Measurements from ENCODE around the gene TANGO6.
"Not testable (repeated sequence)": the region's sequence is repeated elsewhere in the genome, so short reads cannot be mapped to it uniquely, and the experiment has no call there.

The TANGO6 gene

DNA sequence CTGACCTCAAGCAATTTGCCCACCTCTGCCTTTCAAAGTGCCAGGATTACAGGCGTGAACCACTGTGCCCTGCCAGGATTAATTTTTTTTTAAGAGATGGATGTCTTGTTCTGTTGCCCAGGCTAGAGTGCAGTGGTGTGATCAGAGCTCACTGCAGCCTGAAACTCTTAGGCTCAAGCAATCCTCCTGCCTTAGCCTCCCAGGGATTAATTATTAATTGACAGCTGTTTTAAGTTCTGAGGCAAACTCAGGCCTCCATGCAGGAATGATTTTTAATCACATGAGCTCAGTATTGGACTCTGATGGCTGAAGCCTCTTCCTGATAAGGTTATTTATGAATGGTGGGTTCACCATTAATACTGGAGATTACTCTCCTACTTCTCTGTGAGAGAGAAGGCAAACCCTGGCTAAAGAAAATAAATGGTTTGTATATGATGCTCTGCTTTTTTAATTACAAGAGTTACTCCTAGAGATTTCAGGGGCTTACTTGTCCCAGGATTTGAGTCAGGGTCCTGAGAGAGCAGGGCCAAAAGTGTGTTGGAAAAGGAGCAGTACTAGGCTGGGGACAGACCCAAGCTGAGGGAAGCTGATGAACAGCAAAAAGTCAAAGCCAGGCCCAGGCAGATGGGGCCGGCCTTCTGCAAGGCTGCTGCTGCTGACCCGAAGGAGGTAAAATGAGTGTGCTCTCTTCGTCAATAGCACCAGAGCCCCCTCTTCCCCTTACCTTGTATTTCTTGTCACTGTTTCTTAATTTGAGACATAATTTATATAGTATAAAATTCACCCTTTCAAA lies 205.2 kb downstream of the TANGO6 start:
- DNase-seq (ENCODE audit: insufficient read length, low spot score), result no peak
- FAIRE-seq, result no peak

DNA sequence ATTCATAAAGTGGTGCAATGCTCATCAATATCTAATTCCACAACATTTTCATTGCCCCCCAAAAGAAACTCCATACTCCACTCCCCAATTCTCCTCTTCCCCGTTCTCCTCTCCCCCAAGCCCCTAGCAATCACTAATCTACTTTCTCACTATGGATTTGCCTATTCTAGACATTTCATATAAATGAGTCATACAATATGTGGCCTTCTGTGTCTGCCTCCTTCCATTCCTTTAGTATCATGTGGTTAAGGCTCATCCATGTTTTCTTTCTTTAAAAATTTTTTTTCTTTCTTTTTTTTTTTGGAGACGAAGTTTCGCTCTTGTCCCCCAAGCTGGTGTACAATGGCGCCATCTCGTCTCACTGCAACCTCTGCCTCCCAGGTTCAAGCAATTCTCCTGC lies 205.8 kb downstream of the TANGO6 start:
- DNase-seq (ENCODE audit: insufficient read length, low spot score) (peak; percentile 61), FAIRE-seq (no peak)

DNA sequence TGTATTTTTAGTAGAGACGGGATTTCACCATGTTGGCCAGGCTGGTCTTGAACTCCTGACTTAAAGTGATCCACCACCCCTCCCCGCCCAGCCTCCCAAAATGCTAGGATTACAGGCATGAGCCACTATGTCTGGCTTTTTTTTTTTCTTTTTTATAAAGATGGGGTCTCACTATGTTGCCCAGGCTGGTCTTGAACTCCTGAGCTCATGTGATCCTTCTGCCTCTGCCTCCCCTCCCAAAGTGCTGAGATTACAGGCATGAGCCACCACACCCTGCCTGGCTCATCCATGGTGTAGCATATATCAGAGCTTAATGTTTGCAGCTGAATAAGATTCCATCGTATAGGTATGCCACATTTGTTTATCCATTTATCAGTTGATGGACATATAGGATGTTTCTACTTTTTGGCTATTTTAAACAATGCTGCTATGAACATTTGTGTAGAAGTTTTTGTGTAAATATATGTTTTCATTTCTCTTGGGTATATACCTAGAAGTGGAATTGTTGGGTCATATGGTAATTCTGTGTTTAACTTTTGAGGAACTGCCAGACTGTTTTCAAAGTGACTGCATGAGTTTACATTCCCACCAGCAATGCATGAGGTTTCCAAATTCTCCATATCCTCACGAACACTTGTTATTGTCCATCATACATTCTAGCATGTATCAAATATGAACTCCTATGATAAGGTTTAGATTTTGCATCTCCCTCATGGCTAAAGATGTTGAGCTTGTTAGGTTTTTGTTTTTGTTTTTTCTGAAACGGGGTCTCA lies 206.5 kb downstream of the TANGO6 start:
- no peak for DNase-seq (ENCODE audit: insufficient read length, low spot score)
- no peak for FAIRE-seq

DNA sequence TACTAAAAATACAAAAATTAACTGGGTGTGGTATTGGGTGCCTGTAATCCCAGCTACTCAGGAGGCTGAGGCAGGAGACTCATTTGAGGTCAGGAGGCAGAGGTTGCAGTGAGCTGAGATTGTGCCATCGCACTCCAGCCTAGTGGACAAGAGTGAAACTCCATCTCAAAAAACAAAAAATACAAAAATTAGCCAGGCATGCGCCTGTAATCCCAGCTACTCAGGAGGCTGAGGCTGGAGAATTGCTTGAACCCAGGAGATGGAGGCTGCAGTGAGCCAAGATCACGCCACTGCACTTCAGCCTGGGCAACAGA lies 208.1 kb downstream of the TANGO6 start:
- DNase-seq (ENCODE audit: insufficient read length, low spot score); FAIRE-seq: not testable (repeated sequence)

DNA sequence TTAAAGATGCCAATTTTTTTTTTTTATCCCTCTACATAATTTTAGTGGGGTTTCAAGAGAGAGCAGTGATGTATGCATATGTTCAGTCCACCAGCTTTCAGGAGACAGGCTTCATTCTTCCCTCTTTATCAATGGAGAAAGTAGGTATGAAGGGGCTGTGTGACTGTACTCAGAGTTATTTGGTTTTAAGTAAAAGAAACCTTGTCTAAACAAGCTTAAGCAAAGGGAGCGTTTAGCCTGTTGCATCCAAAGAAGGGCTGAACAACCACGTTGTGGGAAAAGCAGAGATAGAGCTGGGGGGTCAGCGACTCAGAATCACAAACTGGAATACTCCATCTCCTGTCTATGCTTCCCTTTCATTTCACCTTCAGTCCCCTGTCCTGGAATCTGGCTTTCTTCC lies 211.7 kb downstream of the TANGO6 start:
- no peak for DNase-seq (ENCODE audit: insufficient read length, low spot score)
- FAIRE-seq, result no peak

DNA sequence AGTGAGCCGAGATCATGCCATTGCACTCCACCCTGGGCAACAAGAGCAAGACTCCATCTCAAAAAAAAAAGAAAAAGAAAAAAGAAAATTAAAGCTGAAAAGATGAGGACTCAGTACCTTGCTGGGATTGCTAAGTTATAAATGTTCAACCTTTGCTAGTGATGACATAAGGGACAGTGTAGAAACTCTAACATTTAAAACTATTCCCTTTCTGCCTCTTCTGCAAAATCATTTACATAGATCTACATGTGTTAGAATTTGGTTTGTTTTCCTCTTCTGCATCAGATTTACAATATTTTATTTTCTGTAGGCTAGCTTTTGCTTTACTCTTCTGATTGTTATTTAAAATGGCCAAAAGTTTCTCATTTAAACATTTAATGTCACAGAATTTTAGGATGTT lies 212.6 kb downstream of the TANGO6 start:
- FAIRE-seq, result no peak
- DNase-seq (ENCODE audit: insufficient read length, low spot score), result no peak

DNA sequence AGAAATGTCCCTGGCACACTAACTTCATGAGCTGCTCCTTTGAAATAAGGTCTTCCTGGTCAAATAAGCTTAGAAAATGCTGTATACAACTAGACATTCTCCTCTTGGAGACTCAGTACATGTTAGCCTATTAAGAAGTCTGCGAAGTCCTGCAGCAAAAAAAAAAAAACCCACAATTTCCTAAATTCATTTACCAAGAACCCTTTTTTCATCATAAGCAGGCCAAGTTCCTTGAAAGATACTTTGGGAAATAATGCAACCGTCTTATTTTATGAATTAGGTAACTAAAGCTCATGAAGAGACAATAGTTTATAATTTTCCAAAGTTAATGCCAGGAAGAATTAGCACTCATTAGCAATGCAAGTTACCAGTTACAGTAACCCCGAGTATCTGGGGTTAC lies 213.1 kb downstream of the TANGO6 start:
- FAIRE-seq (no peak), DNase-seq (ENCODE audit: insufficient read length, low spot score) (no peak)

DNA sequence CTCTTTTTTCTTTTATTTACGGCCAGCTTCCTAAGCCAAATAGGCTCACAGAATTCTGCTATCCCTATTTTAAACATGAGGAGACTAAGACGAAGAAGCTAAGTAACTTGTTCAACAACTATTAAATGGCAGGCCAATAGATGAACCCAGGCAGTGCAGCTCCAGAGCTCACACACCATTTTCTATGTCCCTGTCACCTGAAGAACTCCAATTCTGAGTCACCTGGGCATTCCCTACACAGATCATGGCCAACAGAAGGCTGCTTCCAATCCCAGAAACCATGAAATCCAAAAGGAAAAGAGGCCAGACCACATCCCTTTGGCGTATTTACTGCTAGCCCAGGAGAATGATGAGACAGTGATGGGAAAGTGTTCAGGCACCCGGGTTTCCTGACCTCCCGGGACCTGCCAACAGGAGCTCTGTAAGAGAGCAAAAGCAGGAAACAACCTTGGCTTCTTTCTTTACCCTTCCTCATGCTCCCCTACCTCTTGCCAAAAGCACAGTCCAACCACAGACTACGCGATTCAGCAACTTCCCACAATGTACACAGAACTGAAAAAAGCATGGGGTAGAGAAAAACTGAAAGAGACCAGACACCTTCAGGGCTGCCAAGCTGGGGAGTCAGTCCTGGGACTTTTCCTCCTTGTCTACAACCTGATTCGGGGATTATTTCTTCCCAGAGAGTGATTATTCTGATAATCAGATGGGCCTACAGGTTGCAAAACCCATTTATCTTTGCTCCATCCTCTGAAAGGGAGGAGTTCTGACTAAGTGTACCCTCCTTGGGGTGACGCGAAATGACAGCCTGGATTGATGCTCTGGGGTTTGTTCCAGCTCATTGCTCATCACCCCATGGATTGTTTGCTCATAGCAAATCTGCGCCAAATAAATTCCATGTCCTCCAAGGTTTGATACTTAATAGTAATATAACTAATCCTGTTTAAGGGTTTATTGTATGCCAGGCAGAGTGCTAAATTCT lies 214.4 kb downstream of the TANGO6 start:
- FAIRE-seq, result peak; percentile 82
- peak; percentile 82 for DNase-seq (ENCODE audit: insufficient read length, low spot score)

DNA sequence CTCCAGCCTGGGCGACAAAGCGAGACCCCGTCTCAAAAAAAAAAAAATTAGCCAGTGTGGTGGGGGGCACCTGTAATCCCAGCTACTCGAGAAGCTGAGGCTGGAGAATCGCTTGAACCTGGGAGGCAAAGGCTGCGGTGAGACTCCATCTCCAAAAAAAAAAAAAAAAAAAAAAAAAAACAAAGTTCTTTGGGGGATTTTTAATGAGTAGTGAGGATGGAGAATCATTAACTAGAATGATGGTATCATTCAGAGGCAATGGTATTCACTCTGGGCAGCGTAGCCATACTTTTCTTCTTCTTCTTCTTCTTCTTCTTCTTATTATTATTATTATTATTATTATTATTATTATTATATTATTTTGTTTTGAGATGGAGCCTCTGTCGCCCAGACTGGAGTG lies 220.2 kb downstream of the TANGO6 start:
- DNase-seq (ENCODE audit: insufficient read length, low spot score); FAIRE-seq: not testable (repeated sequence)

DNA sequence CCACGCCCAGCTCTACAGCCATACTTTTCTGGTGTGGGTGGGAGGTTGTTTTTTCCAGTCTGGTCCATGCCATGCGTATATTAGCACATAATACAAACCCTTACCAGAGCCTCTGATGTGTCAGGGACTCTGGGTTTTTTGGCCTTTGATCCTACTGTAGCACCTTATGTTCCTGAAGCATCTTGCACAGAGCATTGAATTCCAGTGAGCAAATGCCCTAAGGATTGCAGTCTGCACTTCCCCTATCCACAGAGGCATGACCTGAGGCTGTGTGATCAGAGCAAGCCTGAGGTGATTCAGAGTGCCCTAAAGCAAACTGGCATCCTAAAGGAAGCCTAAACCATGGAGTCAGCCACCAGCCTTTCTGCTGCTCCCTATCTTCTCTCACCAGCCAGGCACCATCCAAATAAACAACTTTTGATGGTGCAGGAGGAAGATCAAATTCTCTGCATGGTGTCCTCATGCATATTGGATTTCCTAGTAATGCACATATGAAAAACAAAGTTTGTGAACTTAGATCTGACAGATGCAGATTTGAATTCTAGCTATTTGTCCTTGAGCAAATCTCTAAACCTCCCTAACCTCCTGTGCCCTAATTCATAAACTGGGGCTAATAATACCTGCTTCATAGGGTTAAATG lies 220.9 kb downstream of the TANGO6 start:
- peak; percentile 45 for DNase-seq (ENCODE audit: insufficient read length, low spot score)
- no peak for FAIRE-seq

DNA sequence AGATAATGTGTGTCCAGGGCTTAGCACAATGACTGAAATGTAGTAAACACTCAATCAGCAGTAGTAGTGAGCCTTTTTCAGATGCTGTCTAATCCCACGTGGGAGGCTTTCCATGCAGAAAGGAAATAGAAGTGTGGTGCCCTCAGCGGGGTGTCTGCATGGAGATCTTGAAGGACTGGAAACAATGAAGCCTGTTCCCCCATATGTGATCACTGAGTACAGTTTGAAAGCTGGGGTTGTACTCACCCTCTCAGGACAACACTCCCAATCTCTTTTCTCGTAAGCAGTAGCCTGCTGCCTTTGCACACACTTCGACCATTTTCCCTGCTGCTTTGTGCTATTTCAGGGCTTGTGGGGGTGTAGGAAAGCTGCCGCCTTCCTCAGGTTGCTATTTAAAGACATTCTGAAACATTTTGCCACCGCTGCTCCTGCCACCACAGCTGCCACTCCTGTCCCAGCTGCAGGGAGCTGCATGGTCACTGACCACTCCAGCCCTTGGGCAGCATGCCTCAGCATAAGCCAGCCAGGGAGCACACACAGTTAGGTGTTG lies 221.5 kb downstream of the TANGO6 start:
- no peak for FAIRE-seq
- DNase-seq (ENCODE audit: insufficient read length, low spot score), result no peak

DNA sequence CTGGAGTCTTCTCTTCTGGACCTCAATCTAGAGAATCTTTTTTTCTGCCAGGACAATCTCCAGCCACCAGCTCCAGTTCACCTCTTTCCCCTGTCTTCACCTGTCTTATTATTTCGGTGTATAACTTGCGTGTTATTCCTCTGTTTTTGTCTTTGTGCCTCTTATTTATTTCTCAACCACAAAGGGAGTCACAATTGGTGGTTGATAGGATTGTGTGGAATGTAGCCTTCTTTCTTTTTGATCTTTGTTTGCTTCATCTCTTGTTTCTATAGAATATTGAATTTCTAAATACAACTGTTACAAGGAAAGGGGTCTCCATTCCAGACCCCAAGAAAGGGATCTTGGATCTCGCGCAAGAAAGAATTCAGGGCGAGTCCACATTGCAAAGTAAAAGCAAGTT lies 226.2 kb downstream of the TANGO6 start:
- FAIRE-seq (no peak), DNase-seq (ENCODE audit: insufficient read length, low spot score) (no peak)

DNA sequence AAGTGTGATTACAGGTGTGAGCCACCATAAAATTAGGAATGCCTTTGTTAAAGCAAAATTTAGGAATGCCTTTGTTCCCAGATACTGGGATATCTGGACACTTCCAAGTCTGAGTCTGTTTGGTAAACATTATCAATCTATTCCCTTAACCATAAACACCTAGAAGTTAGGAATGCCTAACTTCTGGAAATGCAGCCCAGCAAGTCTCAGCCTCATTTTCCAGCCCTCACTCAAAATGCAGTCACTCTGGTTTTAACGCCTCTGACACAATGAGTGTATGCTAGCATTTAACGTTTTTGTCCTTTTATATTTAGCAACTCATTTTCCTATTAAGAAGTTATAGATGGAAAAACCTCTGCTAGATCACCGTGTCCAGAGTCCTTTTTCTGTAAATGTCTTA lies 227.7 kb downstream of the TANGO6 start:
- no peak for DNase-seq (ENCODE audit: insufficient read length, low spot score)
- FAIRE-seq, result no peak

DNA sequence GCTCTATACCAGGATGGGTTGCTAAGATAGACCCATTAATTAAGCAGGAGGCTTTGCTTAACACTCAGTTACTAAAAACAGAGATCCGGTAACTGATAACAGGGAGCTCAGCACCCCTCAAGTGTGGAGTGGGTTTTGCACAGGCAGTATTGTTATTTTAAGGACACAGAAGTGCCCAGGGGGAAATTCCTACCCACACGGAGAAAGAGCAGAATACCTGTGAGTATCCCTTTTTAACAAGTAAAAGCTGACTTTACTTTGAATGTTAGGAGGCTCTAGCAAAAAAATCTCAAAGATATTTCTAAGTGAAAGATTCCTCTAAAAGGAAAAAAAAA lies 229.3 kb downstream of the TANGO6 start:
- FAIRE-seq (no peak), DNase-seq (ENCODE audit: insufficient read length, low spot score) (no peak)

DNA sequence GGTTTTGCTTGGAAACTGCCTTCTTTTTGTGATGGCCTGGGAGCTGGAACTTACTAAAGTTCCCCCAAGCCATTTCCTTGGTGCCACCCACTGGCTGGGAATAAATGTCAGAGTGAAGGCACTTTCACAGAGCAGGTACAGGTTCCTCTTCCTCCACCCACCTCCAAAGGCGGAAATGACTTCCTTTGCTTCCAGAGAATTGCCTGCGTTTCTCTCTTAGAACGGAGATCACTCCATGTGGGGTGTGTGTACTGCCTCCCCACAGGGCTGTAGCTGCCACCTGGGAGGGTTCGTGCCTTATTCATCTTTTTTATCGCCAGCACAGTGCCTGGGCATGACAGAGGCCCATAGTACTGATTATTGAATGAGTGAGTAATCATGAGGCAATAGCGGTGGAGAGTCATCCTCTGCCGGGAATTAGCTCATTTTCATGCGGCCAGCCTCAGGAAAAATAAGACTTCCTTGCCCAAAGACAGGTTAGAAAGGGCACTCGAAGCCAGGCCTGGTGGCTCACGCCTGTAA lies 229.9 kb downstream of the TANGO6 start:
- peak; percentile 92 for FAIRE-seq
- DNase-seq (ENCODE audit: insufficient read length, low spot score), result peak; percentile 83

DNA sequence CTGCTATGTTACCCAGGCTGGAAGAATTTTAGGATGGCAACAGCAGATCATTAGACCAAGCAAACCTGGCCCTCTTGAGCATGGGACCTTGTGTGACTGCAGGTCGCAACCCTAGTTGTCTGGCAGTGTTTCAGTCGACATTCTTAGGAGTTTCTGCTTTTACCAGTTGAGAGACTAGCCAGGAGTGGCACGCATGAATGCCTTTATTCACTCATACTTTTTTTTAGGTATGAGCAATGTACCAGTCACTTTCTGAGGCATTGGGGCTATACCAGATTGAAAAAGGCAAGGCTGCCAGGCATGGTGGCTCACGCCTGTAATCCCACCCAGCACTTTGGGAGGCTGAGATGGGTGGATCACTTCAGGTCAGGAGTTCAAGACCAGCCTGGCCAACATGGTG lies 233.9 kb downstream of the TANGO6 start:
- DNase-seq (ENCODE audit: insufficient read length, low spot score) (no peak), FAIRE-seq (no peak)

DNA sequence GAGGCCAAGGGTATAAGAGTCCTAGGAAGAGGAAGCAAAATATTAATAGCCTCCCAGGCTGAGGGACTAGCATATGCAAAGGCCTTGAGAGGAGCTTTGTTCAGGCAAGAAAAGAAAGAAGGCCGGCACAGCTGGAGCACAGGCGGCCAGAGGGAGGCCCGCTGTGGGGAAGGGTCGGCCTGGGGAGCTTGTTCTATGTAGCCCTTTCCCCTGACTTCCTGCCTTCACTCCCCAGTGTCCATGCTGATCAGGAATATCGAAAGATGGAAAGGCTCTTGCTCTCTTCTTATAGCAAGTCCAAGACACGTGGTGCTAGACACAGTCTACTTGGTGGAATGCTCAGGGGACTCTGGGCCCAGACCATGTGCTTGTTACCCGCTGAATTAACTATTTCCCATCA lies 234.7 kb downstream of the TANGO6 start:
- FAIRE-seq, result no peak
- DNase-seq (ENCODE audit: insufficient read length, low spot score), result no peak

DNA sequence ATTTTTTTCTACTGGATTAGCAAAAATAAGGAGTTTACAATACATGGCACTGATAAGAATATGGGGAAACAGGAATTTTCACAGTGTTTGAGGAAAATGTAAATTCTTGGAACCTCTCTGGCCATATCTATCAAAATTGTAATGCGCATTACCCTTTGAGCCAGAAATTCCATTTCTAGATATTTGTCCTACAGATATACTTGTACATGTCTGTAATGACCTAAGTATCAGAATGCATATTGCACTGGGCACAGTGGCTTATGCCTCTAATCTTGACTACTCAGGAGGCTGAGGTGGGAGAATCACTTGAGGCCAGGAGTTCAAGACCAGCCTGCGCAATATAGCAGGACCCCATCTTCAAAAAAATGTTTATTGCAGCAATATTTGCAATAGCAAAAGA lies 236.4 kb downstream of the TANGO6 start:
- FAIRE-seq (no peak), DNase-seq (ENCODE audit: insufficient read length, low spot score) (no peak)

DNA sequence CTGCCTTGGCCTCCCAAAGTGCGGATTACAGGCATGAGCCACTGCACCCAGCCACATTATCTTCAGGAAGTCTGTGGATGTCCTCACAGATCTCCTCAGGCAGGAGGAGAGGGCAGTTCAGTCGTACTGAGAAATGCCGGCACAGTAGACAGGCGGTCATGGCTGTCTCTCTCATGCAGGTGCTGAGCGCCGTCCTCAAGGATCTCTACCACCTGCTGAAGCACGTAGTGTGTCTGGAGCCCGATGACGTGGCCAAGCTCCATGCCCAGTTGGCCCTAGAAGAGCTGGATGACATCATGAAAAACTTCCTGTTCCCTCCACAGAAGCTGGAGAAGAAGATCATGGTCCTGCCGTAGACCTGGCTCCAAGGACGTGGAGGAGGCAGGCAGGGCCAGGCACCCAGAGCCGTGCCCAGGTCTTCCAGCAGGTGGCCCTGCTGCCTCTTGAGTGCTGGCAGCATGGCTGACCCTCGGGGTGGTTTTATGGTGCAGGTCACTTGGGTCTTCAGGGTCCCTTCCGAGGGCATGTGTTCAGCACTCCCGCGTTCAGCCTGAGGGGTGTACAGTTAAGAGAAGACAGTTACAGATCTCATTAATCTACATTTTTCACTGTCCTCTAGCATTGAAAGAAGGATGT lies 240.1 kb downstream of the TANGO6 start:
- DNase-seq (ENCODE audit: insufficient read length, low spot score) (no peak), FAIRE-seq (no peak)

DNA sequence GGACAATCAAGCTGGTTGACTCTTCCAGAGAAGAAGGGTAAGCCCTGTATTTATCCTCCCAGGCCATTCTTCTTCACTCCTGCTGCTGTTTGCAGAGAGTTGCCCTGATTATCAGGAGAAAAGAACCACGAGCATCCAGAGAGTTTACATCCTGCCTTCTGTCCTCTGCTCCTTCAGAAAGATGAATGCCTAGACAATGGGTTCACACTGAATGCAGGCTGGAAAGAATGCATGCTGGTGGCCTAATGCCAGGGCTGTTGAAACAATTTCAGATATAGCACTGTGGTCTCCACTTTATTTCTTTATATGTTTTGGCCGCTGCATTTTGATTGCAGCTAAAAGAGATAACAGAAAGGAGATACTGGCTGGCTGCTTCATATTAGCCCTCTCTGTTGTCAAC lies 241.0 kb downstream of the TANGO6 start:
- no peak for FAIRE-seq
- DNase-seq (ENCODE audit: insufficient read length, low spot score), result no peak
